Type B pancreatic cell (in vitro differentiated cells): ENCODE results near the gene THYN1. TPM values are rescaled to one million over a fixed set of nuclear protein-coding genes. Genes with fewer than 3 reads are reported as not detected.
A peak's percentile ranks its signal among the peaks of the same experiment; 100 is the strongest.

Source experiments
- DNase-seq: peaks from one replicate; pipeline ENCODE4 v3.0.0; 2021; ENCODE audit warnings: mixed read lengths; ENCODE audit not compliant: unreplicated experiment; ENCODE audit errors: extremely low spot score
- H3K27ac Mint-ChIP-seq: 2 replicates; pipeline ENCODE4 v1.8.0; 2021; ENCODE audit warnings: mild to moderate bottlenecking, mixed read lengths
- H3K27me3 Mint-ChIP-seq: 2 replicates; pipeline ENCODE4 v1.8.0; 2021; ENCODE audit warnings: mixed read lengths
- H3K36me3 Mint-ChIP-seq: 2 replicates; pipeline ENCODE4 v1.8.0; 2021; ENCODE audit warnings: mixed read lengths
- H3K4me1 Mint-ChIP-seq: one replicate; pipeline ENCODE4 v1.8.0; 2021; ENCODE audit warnings: mixed read lengths; ENCODE audit not compliant: unreplicated experiment
- H3K4me3 Mint-ChIP-seq: 2 replicates; pipeline ENCODE4 v1.8.0; 2021; ENCODE audit warnings: mild to moderate bottlenecking, mixed read lengths
- H3K9me3 Mint-ChIP-seq: 2 replicates; pipeline ENCODE4 v1.8.0; 2021; ENCODE audit warnings: mixed read lengths
- total RNA-seq: library from RNA; stranded (reverse); gene quantifications from 2 replicates; pipeline ENCODE4 v1.2.1, GENCODE V29; 2021; ENCODE audit warnings: low replicate concordance
- TF ChIP-seq, protein P1 (sequence below): fragments of 200-600 bp; sonication (generic); conservative IDR thresholded peaks from 2 replicates; pipeline ENCODE4 v1.5.0; 2021; ENCODE audit warnings: antibody characterized with exemption, mild to moderate bottlenecking

Gene THYN1
- total RNA-seq, 1 donor from 2014 or later: 44.3 TPM

DNA sequence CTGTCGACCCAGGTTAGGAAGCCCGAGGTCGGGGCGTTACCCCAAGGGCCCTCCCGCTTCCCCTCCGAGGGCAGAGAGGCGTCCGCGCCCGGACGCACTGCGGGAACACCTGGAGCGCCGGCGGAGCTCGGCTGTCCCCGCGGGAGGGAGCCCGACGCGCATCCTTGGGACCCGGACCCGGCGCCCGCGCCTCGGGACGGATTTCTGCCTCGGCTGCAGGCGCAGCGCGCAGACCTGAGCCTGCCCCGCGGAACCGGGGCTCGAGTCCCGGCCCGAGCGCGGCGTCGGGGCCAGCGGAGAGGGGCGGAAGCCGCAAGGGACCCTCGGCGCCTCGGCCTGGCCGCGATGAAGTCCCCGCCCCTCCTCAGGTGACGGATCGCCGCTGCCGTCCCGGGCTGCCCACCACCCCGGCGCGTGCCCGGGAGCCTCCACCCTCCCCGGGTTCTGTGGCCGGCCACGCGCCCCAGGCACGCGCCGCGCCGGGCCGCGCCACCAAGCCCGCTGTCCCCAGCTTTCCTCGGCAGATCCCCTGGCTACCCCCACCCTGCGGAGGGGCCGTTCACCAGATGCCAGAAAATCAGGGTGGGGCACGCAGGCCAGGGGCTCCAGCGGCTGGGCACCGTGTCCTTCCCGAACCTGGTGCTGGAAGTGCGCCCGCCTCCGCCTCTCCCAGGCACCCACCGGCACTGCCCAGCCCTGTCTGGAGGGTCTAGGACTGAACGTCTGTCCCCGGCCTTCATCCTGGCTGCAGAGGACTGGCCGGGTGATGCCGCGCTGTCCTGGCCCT lies 23.4 kb upstream of the THYN1 start:
- H3K36me3 Mint-ChIP-seq: no peaks in the 10 kb centered on the region
- H3K4me1 Mint-ChIP-seq: peaks cover 16% of the 10 kb centered on the region
- H3K9me3 Mint-ChIP-seq: no peaks in the 10 kb centered on the region
- H3K27ac Mint-ChIP-seq: no peak overlapping the region
- H3K4me3 Mint-ChIP-seq: peak overlapping the region; percentile 86
- H3K27me3 Mint-ChIP-seq: peaks cover 90% of the 10 kb centered on the region
- DNase-seq: peak; percentile 69
- TF ChIP-seq, protein P1, sequence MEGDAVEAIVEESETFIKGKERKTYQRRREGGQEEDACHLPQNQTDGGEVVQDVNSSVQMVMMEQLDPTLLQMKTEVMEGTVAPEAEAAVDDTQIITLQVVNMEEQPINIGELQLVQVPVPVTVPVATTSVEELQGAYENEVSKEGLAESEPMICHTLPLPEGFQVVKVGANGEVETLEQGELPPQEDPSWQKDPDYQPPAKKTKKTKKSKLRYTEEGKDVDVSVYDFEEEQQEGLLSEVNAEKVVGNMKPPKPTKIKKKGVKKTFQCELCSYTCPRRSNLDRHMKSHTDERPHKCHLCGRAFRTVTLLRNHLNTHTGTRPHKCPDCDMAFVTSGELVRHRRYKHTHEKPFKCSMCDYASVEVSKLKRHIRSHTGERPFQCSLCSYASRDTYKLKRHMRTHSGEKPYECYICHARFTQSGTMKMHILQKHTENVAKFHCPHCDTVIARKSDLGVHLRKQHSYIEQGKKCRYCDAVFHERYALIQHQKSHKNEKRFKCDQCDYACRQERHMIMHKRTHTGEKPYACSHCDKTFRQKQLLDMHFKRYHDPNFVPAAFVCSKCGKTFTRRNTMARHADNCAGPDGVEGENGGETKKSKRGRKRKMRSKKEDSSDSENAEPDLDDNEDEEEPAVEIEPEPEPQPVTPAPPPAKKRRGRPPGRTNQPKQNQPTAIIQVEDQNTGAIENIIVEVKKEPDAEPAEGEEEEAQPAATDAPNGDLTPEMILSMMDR: peak; percentile 9

DNA sequence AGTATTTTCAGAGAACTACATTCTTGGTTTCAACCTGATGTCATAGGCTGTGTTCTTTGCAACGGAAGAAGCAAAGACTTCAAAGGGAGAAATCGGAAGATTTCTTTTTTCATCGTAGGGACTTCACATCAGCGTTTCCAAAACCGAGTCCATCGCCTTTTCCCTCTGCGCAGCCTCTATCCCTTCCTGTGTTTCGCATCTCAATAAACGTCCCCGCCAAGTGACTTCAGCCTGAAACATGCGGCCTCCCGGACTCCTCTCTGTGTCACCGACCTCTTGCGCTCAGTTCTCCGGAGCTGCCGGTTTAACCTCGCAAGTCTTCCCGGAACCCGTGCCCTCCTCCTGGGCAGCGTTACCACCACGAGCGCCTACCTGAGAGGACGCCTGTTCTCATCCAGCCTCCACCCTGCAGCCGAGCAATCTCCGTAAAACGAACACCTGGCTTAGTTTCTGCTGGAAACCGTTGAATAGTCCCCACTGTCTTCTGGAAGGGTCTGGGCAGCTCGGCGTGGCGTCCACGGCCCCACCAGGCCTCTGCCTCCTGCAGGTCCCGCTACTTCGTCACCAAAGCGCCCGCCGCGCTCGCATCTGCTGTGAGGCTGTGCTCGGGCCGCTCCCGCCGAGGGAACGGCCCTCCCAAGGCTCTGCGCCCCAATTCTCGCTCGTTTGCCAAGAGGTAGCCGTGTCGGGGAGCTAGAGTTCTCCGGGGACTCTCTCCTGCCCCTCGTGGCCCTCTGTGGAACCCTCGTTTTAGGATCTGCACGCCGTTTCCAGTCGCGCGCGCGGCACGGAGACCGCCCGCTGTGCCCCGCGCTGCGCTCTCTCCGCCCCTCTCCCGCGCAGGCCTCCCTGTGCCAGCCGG lies 22.6 kb upstream of the THYN1 start, which contains the start of gene GLB1L3:
GLB1L3 (plus strand) TSS at position 846 of the 862 bp plus-strand sequence. CDS start 362 bp downstream, outside the sequence.
- Mint-ChIP-seq H3K36me3 (no peaks in the 10 kb centered on the region), H3K4me3 (peak within 1 kb of the TSS; percentile 86), H3K9me3 (no peaks in the 10 kb centered on the region), H3K4me1 (peaks cover 16% of the 10 kb centered on the region), H3K27ac (no peak within 1 kb of the TSS), H3K27me3 (peaks cover 92% of the 10 kb centered on the region)
- TF ChIP-seq, protein P1: peak; percentile 63
- no peak for DNase-seq

DNA sequence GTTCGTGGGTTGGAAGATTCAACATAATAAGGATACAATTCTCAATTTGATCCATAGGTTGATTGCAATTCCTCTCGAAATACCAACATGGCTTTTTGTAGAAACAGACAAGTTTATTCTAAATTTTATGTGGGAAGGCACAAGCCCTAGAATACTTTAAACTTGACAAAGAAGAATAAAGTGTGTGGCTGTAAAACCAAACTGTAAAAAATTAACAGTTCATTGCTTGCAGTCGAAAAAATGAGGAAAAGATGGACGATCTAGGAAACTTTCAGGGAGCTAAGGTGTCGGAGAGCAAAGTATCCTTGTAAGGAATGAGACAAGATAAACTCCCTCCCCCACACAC lies 22.0 kb upstream of the THYN1 start:
- Mint-ChIP-seq H3K4me3 (peak overlapping the region; percentile 67), H3K27ac (no peak overlapping the region), H3K36me3 (no peaks in the 10 kb centered on the region), H3K4me1 (peaks cover 16% of the 10 kb centered on the region), H3K9me3 (no peaks in the 10 kb centered on the region), H3K27me3 (peaks cover 92% of the 10 kb centered on the region)
- DNase-seq: no peak
- TF ChIP-seq, protein P1: no peak

DNA sequence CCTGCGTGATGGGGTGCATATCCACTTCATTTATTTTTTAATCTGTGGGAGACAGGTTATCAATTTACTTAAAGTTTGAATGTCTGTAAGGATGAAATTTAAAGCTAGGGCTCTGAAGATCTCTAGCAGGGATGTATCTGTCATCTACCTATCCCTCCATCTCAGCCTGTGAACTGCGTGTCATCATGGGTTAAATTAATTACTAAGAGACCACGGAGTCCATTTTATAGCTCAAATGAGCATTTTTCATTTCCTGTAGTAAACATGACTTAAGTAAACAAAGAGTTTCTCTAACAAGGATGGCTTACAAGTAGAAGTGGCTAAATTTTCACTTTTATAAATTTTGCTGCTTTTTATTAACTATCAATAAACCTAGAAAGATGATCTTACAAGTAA lies 20.2 kb upstream of the THYN1 start:
- H3K4me3 Mint-ChIP-seq: no peak overlapping the region
- TF ChIP-seq, protein P1: no peak
- peaks cover 83% of the 10 kb centered on the region for H3K27me3 Mint-ChIP-seq
- no peak for DNase-seq
- no peak overlapping the region for H3K27ac Mint-ChIP-seq
- no peaks in the 10 kb centered on the region for H3K36me3 Mint-ChIP-seq
- peaks cover 16% of the 10 kb centered on the region for H3K4me1 Mint-ChIP-seq
- H3K9me3 Mint-ChIP-seq: no peaks in the 10 kb centered on the region

DNA sequence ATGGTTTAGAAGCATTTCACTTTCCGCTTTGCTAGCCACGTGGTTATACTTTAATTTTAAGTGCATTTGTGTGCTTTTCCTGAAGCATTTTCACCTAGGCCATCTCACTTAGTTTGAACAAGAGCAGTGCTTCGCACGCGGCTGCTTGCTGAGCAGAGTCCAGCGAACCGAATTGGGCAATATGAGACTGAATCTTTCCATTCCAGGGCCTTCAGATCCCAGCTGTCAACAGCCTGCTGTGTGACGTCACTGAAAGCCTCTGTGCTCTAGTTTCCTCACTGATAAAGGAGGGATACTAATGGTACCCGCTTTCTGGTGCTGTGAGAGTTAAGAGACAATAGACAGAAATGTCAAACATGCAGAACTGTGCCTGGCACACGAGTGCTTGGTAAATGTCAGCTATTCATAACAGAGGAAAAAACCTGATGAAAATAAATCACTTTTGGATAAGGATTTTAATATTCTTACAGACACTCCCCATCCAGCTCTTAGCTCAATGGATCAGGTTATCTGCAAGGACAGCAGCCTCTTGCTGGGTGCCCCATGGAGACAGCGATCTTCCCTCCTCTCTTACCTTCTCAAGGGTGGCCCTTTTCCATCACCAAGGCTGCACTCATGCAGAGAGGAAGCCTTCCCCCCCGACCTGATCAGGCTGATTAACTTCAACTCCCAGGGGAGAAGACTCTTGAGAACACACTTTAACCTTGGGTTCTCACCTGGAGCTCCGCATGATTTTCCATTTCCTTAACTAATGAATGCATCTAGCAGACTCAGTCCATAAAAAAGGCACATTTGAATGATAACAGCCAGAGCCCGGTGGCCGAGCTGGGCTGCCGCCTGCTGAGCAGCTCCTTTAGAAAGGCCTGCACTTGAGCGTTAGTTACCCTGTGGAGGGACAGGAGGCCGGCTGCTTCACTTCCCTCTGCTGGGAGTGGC lies 19.5 kb upstream of the THYN1 start:
- no peak overlapping the region for H3K4me3 Mint-ChIP-seq
- H3K9me3 Mint-ChIP-seq: no peaks in the 10 kb centered on the region
- peak overlapping the region; percentile 32 for H3K27ac Mint-ChIP-seq
- DNase-seq: peak; percentile 32
- H3K36me3 Mint-ChIP-seq: no peaks in the 10 kb centered on the region
- H3K4me1 Mint-ChIP-seq: peaks cover 16% of the 10 kb centered on the region
- peaks cover 81% of the 10 kb centered on the region for H3K27me3 Mint-ChIP-seq
- TF ChIP-seq, protein P1: no peak
